PFSK-1 (cell line): ENCODE data around the gene ACKR2.

Experiments
- FOXP2 ChIP-seq: optimal IDR thresholded peaks from 2 replicates; pipeline ENCODE3; 2011; ENCODE audit warnings: borderline replicate concordance, control low read depth, inconsistent platforms; ENCODE audit not compliant: insufficient read depth; ENCODE audit errors: extremely low read length, extremely low read depth
- POLR2AphosphoS5 ChIP-seq: IDR thresholded peaks from 2 replicates; pipeline ENCODE4 v1.6.1; 2012; ENCODE audit warnings: low read depth, mild to moderate bottlenecking, control low read depth, low read length, moderate library complexity
- REST ChIP-seq, 2 experiments: IDR thresholded peaks; 2 replicates each; pipeline versions ENCODE4 v1.6.1 to v1.8.0; 2011 to 2012; ENCODE audit warnings: low read depth in 2 of 2, low read length in 2 of 2, control low read depth in 1 of 2, inconsistent platforms in 1 of 2, mild to moderate bottlenecking in 1 of 2, moderate library complexity in 1 of 2; ENCODE audit not compliant: insufficient read depth in 1 of 2
- SIN3A ChIP-seq: IDR thresholded peaks from 2 replicates; pipeline ENCODE4 v1.6.1; 2012; ENCODE audit warnings: mild to moderate bottlenecking, low read length, moderate library complexity, borderline replicate concordance; ENCODE audit not compliant: insufficient read depth
- TAF1 ChIP-seq: IDR thresholded peaks from 2 replicates; pipeline ENCODE4 v1.6.1; 2012; ENCODE audit warnings: low read length, control low read depth, borderline replicate concordance; ENCODE audit not compliant: insufficient read depth

ACKR2 gene

GRCh38 chr3:42790714-42791229, 18.5 kb upstream of the ACKR2 start:
- TF ChIP-seq FOXP2, result no peak
- no peak for TF ChIP-seq SIN3A
- TF ChIP-seq POLR2AphosphoS5, result no peak
- TF ChIP-seq REST (IDR thresholded peaks at IDR 0.05; ENCODE audit: insufficient read depth in 1 of 2, low read depth in 2 of 2, low read length in 2 of 2), result no peak
- TF ChIP-seq TAF1, result no peak

- no peak for TF ChIP-seq REST (IDR thresholded peaks at IDR 0.05; ENCODE audit: insufficient read depth in 1 of 2, low read depth in 2 of 2, low read length in 2 of 2)
- TF ChIP-seq FOXP2, result no peak
- TF ChIP-seq TAF1, result no peak
- TF ChIP-seq POLR2AphosphoS5, result no peak
- no peak for TF ChIP-seq SIN3A
Observed at GRCh38 chr3:42795621-42796181, 13.5 kb upstream of the ACKR2 start.

- TF ChIP-seq SIN3A (no peak), FOXP2 (no peak), REST (IDR thresholded peaks at IDR 0.05; ENCODE audit: insufficient read depth in 1 of 2, low read depth in 2 of 2, low read length in 2 of 2) (no peak)
Observed at GRCh38 chr3:42796332-42796885, 12.8 kb upstream of the ACKR2 start.

- TF ChIP-seq REST (IDR thresholded peaks at IDR 0.05; ENCODE audit: insufficient read depth in 1 of 2, low read depth in 2 of 2, low read length in 2 of 2), result no peak
Observed at GRCh38 chr3:42799376-42799775, 9.9 kb upstream of the ACKR2 start.

- no peak for TF ChIP-seq POLR2AphosphoS5
Observed at GRCh38 chr3:42800251-42800650, 9.0 kb upstream of the ACKR2 start.
